ENCODE results near the gene EIF3K. TPM values are rescaled to one million over a fixed set of nuclear protein-coding genes. Genes with fewer than 3 reads are reported as not detected.
"Not testable (repeated sequence)": the region's sequence is repeated elsewhere in the genome, so short reads cannot be mapped to it uniquely, and the experiment has no call there.

The EIF3K gene
- polyA plus RNA-seq, 2 of the 4 experiments (the other 2 are of a cell fraction) = 419 to 937 TPM

- DNase-seq (ENCODE audit: low read depth in 1 of 2, low spot score in 1 of 2); H3K9me3 ChIP-seq; ATAC-seq; FAIRE-seq; CTCF ChIA-PET; POLR2A ChIA-PET; H3K4me3 ChIP-seq: not testable (repeated sequence)
- 6% methylated on average over 11 of the region's 11 CpGs for WGBS (ENCODE audit: missing lambda C conversion rate)
- TF ChIP-seq ZNF302 (CRISPR knock-in tag; IDR thresholded peaks at IDR 0.05) = peak; percentile 54; the same call in 1 of the 2 replicates
- TF ChIP-seq HEYL (CRISPR knock-in tag; IDR thresholded peaks at IDR 0.05) = peak; percentile 35; the same call in 1 of the 2 replicates
- peak overlapping the region; percentile 63 to 81 for H3K27ac ChIP-seq
- H3K4me2 ChIP-seq = peak overlapping the region; percentile 69
- H3K4me1 ChIP-seq = peaks cover 50% of the 10 kb centered on the region
Measured at GRCh38 chr19:38631301-38631700, 12.3 kb downstream of the EIF3K start.

GRCh38 chr19:38631811-38632475, 13.0 kb downstream of the EIF3K start:
- CTCF ChIA-PET = interaction anchor here (3.7 to 11.7 kb wide), 6 partner anchors 12 to 226 kb away, joined by 21 to 172 read pairs (median 142); partner anchors contain the start of genes ACTN4, EIF3K, FAM98C and MAP4K1
- TF ChIP-seq FOSB (CRISPR knock-in tag; IDR thresholded peaks at IDR 0.05) = peak; percentile 96
- peak; percentile 99 for TF ChIP-seq HOXB5 (CRISPR knock-in tag; IDR thresholded peaks at IDR 0.05)
- peak; percentile 99 for TF ChIP-seq ZSCAN20 (CRISPR knock-in tag; IDR thresholded peaks at IDR 0.05)
- TF ChIP-seq ZNF302 (CRISPR knock-in tag; IDR thresholded peaks at IDR 0.05) = peak; percentile 99
- peak; percentile 99 for TF ChIP-seq FOXS1 (CRISPR knock-in tag; IDR thresholded peaks at IDR 0.05)
- TF ChIP-seq MYC (IDR thresholded peaks at IDR 0.05; ENCODE audit: borderline replicate concordance, low read length) = peak; percentile 68; the same call in 1 of the 2 replicates
- TF ChIP-seq TFCP2L1 (CRISPR knock-in tag; IDR thresholded peaks at IDR 0.05) = peak; percentile 91
- H3K4me3 ChIP-seq; H3K9me3 ChIP-seq; TF ChIP-seq FOSL2 (IDR thresholded peaks at IDR 0.05): not testable (repeated sequence)
- TF ChIP-seq FOSL2 (CRISPR knock-in tag; IDR thresholded peaks at IDR 0.05) = peak; percentile 63
- TF ChIP-seq NPAS2 (CRISPR knock-in tag; IDR thresholded peaks at IDR 0.05; ENCODE audit: borderline replicate concordance) = peak; percentile 84; the same call in 1 of the 2 replicates
- TF ChIP-seq MAX (IDR thresholded peaks at IDR 0.05) = peak; percentile 94
- TF ChIP-seq EHF (CRISPR knock-in tag; IDR thresholded peaks at IDR 0.05) = peak; percentile 100
- peak; percentile 100 for TF ChIP-seq HOXB13 (CRISPR knock-in tag; IDR thresholded peaks at IDR 0.05; ENCODE audit: low read depth)
- TF ChIP-seq HOXA7 (CRISPR knock-in tag; IDR thresholded peaks at IDR 0.05) = peak; percentile 96
- TF ChIP-seq RARB (CRISPR knock-in tag; IDR thresholded peaks at IDR 0.05) = peak; percentile 90
- TF ChIP-seq TP53 (CRISPR knock-in tag; IDR thresholded peaks at IDR 0.05) = peak; percentile 96
- TF ChIP-seq ATOH8 (CRISPR knock-in tag; IDR thresholded peaks at IDR 0.05; ENCODE audit: low read depth) = peak; percentile 98
- TF ChIP-seq HEYL (CRISPR knock-in tag; IDR thresholded peaks at IDR 0.05) = peak; percentile 99
- TF ChIP-seq, protein P1, sequence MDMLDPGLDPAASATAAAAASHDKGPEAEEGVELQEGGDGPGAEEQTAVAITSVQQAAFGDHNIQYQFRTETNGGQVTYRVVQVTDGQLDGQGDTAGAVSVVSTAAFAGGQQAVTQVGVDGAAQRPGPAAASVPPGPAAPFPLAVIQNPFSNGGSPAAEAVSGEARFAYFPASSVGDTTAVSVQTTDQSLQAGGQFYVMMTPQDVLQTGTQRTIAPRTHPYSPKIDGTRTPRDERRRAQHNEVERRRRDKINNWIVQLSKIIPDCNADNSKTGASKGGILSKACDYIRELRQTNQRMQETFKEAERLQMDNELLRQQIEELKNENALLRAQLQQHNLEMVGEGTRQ (IDR thresholded peaks at IDR 0.05) = peak; percentile 62
- TF ChIP-seq JUN (IDR thresholded peaks at IDR 0.05) = peak in 1 of 2 experiments; percentile 27; a peak in 1 of 5 replicates
- TF ChIP-seq HMGXB4 (CRISPR knock-in tag; IDR thresholded peaks at IDR 0.05; ENCODE audit: borderline replicate concordance) = peak; percentile 92
- ATAC-seq = peak in 1 of 2 experiments; percentile 21; a peak in 3 of 6 replicates
- POLR2A ChIA-PET = interaction anchor here (0.8 kb wide), 1 partner anchor 227 kb away, joined by 3 read pairs; no protein-coding TSS in a partner anchor
- H3K27ac ChIP-seq = peak overlapping the region; percentile 63 to 81
- 36% methylated on average over 7 of the region's 7 CpGs for WGBS (ENCODE audit: missing lambda C conversion rate)
- peak overlapping the region; percentile 69 for H3K4me2 ChIP-seq
- peaks cover 57% of the 10 kb centered on the region for H3K4me1 ChIP-seq
- FAIRE-seq = peak; percentile 92
- peak in 1 of 2 experiments; percentile 93 for DNase-seq (ENCODE audit: low read depth in 1 of 2, low spot score in 1 of 2)
